WTC11 (cell line): ENCODE measurements around the gene ANG.

ENCODE experiments used
- CTCF ChIP-seq: fragments of 200-600 bp; IDR thresholded peaks from 2 replicates; pipeline ENCODE4 v1.8.0; 2022; ENCODE audit warnings: antibody characterized with exemption
- ELF4 ChIP-seq: sonication (generic); formaldehyde crosslinking; IDR thresholded peaks from 2 replicates; pipeline ENCODE4 v1.8.1; 2022; ENCODE audit warnings: low read depth, mild to moderate bottlenecking, moderate library complexity, missing genetic modification reagents
- TF ChIP-seq, protein P1 (sequence below): sonication (generic); formaldehyde crosslinking; IDR thresholded peaks from 2 replicates; pipeline ENCODE4 v1.8.1; 2023; ENCODE audit warnings: mild to moderate bottlenecking, missing genetic modification reagents, moderate library complexity

- TF ChIP-seq, protein P1, sequence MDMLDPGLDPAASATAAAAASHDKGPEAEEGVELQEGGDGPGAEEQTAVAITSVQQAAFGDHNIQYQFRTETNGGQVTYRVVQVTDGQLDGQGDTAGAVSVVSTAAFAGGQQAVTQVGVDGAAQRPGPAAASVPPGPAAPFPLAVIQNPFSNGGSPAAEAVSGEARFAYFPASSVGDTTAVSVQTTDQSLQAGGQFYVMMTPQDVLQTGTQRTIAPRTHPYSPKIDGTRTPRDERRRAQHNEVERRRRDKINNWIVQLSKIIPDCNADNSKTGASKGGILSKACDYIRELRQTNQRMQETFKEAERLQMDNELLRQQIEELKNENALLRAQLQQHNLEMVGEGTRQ (CRISPR knock-in tag): no peak
- TF ChIP-seq ELF4 (CRISPR knock-in tag) (no peak), CTCF (no peak)
These were observed 11.4 kb downstream of the ANG start for GRCh38 chr14:20699931-20700330.
